ENCODE measurements around the gene CRIM1. TPM values are rescaled to one million over a fixed set of nuclear protein-coding genes. Genes with fewer than 3 reads are reported as not detected.

The CRIM1 gene
- total and polyA plus RNA-seq, 2 of the 8 experiments (the other 6 are each of a cell fraction or from before 2014, with no cell fraction given): 9.4 to 28.4 TPM

- no peak overlapping the region for H3K56ac ChIP-seq (replicated peaks; ENCODE audit: insufficient read length, low read depth, low read length)
- no peak overlapping the region for H4K8ac ChIP-seq (ENCODE audit: extremely low read depth, insufficient read depth, low read length)
- H3K4me3 ChIP-seq (ENCODE audit: extremely low read depth in 1 of 4, insufficient read depth in 2 of 4, low read depth in 3 of 4, low read length in 4 of 4): no peak overlapping the region
- no peak overlapping the region for H2BK15ac ChIP-seq (ENCODE audit: low read length)
- CTCF ChIA-PET (ENCODE audit: partially characterized antibody): interaction anchor here (0.6 to 2.8 kb wide), 14 partner anchors 10 to 258 kb away, joined by 3 to 9 read pairs (median 3); no protein-coding TSS in a partner anchor
- H3K79me1 ChIP-seq (ENCODE audit: low read depth, low read length): no peaks in the 10 kb centered on the region
- H3K36me3 ChIP-seq (ENCODE audit: control insufficient read depth in 2 of 4, insufficient read depth in 4 of 4, low read length in 3 of 4): peaks cover 0 to 4% (median 0%) of the 10 kb centered on the region in 4 experiments; a peak in 2 of 8 replicates
- H2AK5ac ChIP-seq (ENCODE audit: low read depth, low read length): no peak overlapping the region
- no peak for TF ChIP-seq RFX5 (IDR thresholded peaks at IDR 0.05; ENCODE audit: borderline replicate concordance, low read depth, low read length)
- TF ChIP-seq, protein P1, sequence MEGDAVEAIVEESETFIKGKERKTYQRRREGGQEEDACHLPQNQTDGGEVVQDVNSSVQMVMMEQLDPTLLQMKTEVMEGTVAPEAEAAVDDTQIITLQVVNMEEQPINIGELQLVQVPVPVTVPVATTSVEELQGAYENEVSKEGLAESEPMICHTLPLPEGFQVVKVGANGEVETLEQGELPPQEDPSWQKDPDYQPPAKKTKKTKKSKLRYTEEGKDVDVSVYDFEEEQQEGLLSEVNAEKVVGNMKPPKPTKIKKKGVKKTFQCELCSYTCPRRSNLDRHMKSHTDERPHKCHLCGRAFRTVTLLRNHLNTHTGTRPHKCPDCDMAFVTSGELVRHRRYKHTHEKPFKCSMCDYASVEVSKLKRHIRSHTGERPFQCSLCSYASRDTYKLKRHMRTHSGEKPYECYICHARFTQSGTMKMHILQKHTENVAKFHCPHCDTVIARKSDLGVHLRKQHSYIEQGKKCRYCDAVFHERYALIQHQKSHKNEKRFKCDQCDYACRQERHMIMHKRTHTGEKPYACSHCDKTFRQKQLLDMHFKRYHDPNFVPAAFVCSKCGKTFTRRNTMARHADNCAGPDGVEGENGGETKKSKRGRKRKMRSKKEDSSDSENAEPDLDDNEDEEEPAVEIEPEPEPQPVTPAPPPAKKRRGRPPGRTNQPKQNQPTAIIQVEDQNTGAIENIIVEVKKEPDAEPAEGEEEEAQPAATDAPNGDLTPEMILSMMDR (IDR thresholded peaks at IDR 0.05; ENCODE audit: control extremely low read depth in 1 of 3, insufficient read depth in 1 of 3, low read depth in 1 of 3, low read length in 3 of 3): peak in 1 of 3 experiments; percentile 5; a peak in 1 of 4 replicates
- H2BK20ac ChIP-seq (ENCODE audit: low read length): no peak overlapping the region
- no peaks in the 10 kb centered on the region for H3K27me3 ChIP-seq (replicated peaks in 1 of 4; ENCODE audit: control insufficient read depth in 3 of 4, extremely low read depth in 1 of 4, insufficient read depth in 3 of 4, low read length in 3 of 4)
- H4K20me1 ChIP-seq (replicated peaks in 1 of 2; ENCODE audit: control insufficient read depth in 1 of 2, insufficient read depth in 2 of 2, low read length in 2 of 2): peaks cover 0 to 2% of the 10 kb centered on the region in 2 experiments
- H3K23me2 ChIP-seq (ENCODE audit: low read depth, low read length): no peaks in the 10 kb centered on the region; the same call in 1 of the 2 replicates
- no peak overlapping the region for H4K91ac ChIP-seq (replicated peaks; ENCODE audit: insufficient read length, low read length)
- no peak overlapping the region for H2BK5ac ChIP-seq (ENCODE audit: low read depth, low read length)
- H3K14ac ChIP-seq (ENCODE audit: insufficient read length): no peak overlapping the region
- no peak for DNase-seq (ENCODE audit: low read depth in 1 of 2, low spot score in 2 of 2)
- FAIRE-seq: no peak
- no peak overlapping the region for H3K23ac ChIP-seq (ENCODE audit: insufficient read length)
- H3K4me2 ChIP-seq (ENCODE audit: insufficient read depth in 1 of 2, low read depth in 2 of 2, low read length in 2 of 2): no peak overlapping the region
- H3K18ac ChIP-seq (ENCODE audit: extremely low read depth, low read length): no peak overlapping the region
- no peak overlapping the region for H3K27ac ChIP-seq (ENCODE audit: low read depth, low read length)
- H2BK120ac ChIP-seq (replicated peaks; ENCODE audit: low read depth, low read length): no peak overlapping the region
- H3K4ac ChIP-seq (replicated peaks; ENCODE audit: insufficient read length, low read depth, low read length): no peak overlapping the region
- no peaks in the 10 kb centered on the region for H3K79me2 ChIP-seq (ENCODE audit: control insufficient read depth in 1 of 2, insufficient read depth in 2 of 2, low read length in 2 of 2)
- H3K4me1 ChIP-seq (replicated peaks in 1 of 4; ENCODE audit: control insufficient read depth in 3 of 4, insufficient read depth in 4 of 4, low read length in 3 of 4): no peaks in the 10 kb centered on the region
- POLR2A ChIA-PET (ENCODE audit: partially characterized antibody): interaction anchor here (1.1 kb wide), 1 partner anchor 25 kb away, joined by 3 read pairs; no protein-coding TSS in a partner anchor
- no peak overlapping the region for H3K9ac ChIP-seq (replicated peaks in 1 of 4; ENCODE audit: extremely low read depth in 1 of 4, low read depth in 3 of 4, low read length in 3 of 4)
- no peak overlapping the region for H2AFZ ChIP-seq (ENCODE audit: low read length)
- WGBS, 2 experiments (ENCODE audit: extremely low coverage in 1 of 2, insufficient coverage in 1 of 2, insufficient read length in 1 of 2, insufficient replicate concordance in 2 of 2, low coverage in 1 of 2, low lambda C conversion rate in 2 of 2, missing lambda C conversion rate in 1 of 2): 79% methylated on average over 3 of the region's 3 CpGs; no CpG with 5 or more reads in 1 of the 2 experiments
- no peak overlapping the region for H2BK12ac ChIP-seq (ENCODE audit: low read depth, low read length)
- no peaks in the 10 kb centered on the region for H3K9me3 ChIP-seq (ENCODE audit: insufficient read depth in 2 of 2, low read depth in 1 of 2, low read length in 1 of 2)
- no peak overlapping the region for H4K5ac ChIP-seq (ENCODE audit: insufficient read length, low read depth, low read length)
These were observed 175.4 kb downstream of the CRIM1 start for GRCh38 chr2:36530983-36531354.
